Ascending aorta (tissue), 2 donors: ENCODE results near the gene ATP2A1. TPM values are rescaled to one million over a fixed set of nuclear protein-coding genes. Genes with fewer than 3 reads are reported as not detected.
"Not testable (repeated sequence)": the region's sequence is repeated elsewhere in the genome, so short reads cannot be mapped to it uniquely, and the experiment has no call there.

Source experiments
- DNase-seq, 2 donors: peaks; one replicate each; pipeline ENCODE4 v3.0.0-alpha.2; 2019; ENCODE audit warnings: low spot score in 2 of 2
- H3K27ac ChIP-seq, 2 donors: fragments of 200-600 bp; sonication (generic); one replicate each; pipeline ENCODE4 v1.5.1; 2016 to 2017; ENCODE audit warnings: mild to moderate bottlenecking in 1 of 2
- H3K27me3 ChIP-seq: fragments of 200-600 bp; sonication (generic); one replicate; pipeline ENCODE4 v1.5.1; 2017
- H3K36me3 ChIP-seq, 2 donors: fragments of 200-600 bp; sonication (generic); one replicate each; pipeline ENCODE4 v1.5.1; 2016
- H3K4me1 ChIP-seq, 2 donors: fragments of 200-600 bp; sonication (generic); one replicate each; pipeline ENCODE4 v1.5.1; 2016 to 2017; ENCODE audit warnings: mild to moderate bottlenecking in 1 of 2
- H3K4me3 ChIP-seq, 2 donors: fragments of 200-600 bp; sonication (generic); one replicate each; pipeline ENCODE4 v1.5.1; 2016 to 2017; ENCODE audit warnings: mild to moderate bottlenecking in 1 of 2
- H3K9me3 ChIP-seq, 2 donors: fragments of 200-600 bp; sonication (generic); one replicate each; pipeline ENCODE4 v1.5.1; 2016
- intact Hi-C: fragments of 100-400 bp; cut with DNase I; formaldehyde crosslinking; loops from one replicate; pipeline ENCODE4 v1.15.1; 2023
- total RNA-seq: library from RNA; depleted of rRNA; stranded (reverse); fragments of >200 nt; gene quantifications from one replicate; pipeline ENCODE4 v1.1.0, GENCODE V29; 2016
- TF ChIP-seq, protein P1 (sequence below), 3 experiments: fragments of 200-600 bp in 2 of 3; fragments of 450-650 bp in 1 of 3; sonication (generic) in 2 of 3; IDR thresholded peaks; one replicate each; pipeline ENCODE4 v1.5.1; 2016 to 2019; ENCODE audit warnings: antibody characterized with exemption in 3 of 3, mild to moderate bottlenecking in 1 of 3, moderate library complexity in 1 of 3

Gene ATP2A1
- total RNA-seq, 1 donor from 2014 or later, result not detected

DNA sequence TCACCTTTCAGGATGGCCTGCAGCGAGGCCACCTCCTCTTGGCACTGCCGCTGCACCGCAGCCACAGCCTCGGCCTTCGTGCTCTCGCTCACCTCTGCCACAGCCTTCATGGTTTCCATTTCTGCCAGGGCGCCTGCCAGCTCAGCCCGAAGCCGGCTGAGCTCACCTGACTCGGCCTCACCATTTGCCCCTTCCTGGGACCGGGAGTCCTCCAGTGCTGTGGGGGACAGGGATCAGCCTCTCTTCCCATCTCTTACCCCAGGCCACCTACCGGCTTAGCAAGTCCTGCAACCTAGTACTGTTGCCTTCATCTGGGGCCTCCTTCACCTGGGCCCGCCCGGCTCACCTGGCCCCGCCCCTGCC is 46.1 kb downstream of the ATP2A1 start:
- peaks cover 6 to 9% of the 10 kb centered on the region in 2 donors for H3K4me1 ChIP-seq
- peak overlapping the region; percentile 80 to 90 for H3K4me3 ChIP-seq
- intact Hi-C loops, result loop anchor here (2.0 kb wide), 3 partner anchors 46 to 102 kb away; partner anchors contain the start of genes ATP2A1, ATXN2L and TUFM
- TF ChIP-seq, protein P1, sequence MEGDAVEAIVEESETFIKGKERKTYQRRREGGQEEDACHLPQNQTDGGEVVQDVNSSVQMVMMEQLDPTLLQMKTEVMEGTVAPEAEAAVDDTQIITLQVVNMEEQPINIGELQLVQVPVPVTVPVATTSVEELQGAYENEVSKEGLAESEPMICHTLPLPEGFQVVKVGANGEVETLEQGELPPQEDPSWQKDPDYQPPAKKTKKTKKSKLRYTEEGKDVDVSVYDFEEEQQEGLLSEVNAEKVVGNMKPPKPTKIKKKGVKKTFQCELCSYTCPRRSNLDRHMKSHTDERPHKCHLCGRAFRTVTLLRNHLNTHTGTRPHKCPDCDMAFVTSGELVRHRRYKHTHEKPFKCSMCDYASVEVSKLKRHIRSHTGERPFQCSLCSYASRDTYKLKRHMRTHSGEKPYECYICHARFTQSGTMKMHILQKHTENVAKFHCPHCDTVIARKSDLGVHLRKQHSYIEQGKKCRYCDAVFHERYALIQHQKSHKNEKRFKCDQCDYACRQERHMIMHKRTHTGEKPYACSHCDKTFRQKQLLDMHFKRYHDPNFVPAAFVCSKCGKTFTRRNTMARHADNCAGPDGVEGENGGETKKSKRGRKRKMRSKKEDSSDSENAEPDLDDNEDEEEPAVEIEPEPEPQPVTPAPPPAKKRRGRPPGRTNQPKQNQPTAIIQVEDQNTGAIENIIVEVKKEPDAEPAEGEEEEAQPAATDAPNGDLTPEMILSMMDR (IDR thresholded peaks at IDR 0.05), result no peak
- H3K36me3 ChIP-seq, result peaks cover 0 to under 1% of the 10 kb centered on the region in 2 donors
- peak overlapping the region; percentile 96 to 99 for H3K27ac ChIP-seq
- no peaks in the 10 kb centered on the region for H3K9me3 ChIP-seq
- H3K27me3 ChIP-seq, result no peaks in the 10 kb centered on the region
- no peak for DNase-seq

DNA sequence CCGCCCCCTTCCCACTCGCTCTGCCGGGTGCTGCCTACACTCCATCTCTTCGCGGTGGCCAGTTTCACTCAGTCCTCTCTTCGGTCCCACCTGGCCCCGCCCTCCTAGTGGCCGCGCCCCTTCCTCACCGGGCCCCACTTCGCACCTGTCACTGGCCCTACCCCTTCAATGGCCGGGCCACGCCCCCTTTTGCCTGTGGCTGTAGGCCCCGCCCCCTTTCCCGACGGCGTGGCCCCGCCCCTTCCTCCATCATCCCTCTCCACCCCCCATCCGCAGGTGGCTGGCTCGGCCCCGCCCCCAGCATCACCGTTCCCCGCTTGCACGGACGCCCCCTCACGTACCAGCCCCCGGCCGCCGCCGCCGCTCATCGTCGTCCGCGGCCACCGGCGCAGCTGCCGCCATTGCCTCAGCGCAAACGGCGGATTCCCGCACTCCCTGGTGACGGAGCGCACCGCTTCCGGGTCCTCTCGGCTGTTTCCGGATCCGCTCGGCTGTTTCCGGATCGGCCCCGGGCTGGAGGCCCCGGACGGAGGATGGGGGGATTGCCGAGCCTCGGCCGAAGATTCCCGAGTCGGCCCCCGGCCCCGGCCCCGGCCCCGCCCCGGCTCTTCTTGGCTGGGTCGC is 46.6 kb downstream of the ATP2A1 start, which contains the start of gene RABEP2:
Gene RABEP2, minus strand, starts transcription at position 477 of the 624 bp plus-strand sequence. Its CDS starts 75 bp downstream, at position 402.
- Histone ChIP-seq H3K4me3 (peak within 1 kb of the TSS; percentile 80 to 90), H3K9me3 (no peaks in the 10 kb centered on the region), H3K27me3 (no peaks in the 10 kb centered on the region), H3K27ac (peak within 1 kb of the TSS; percentile 96 to 99), H3K4me1 (peaks cover 6 to 9% of the 10 kb centered on the region in 2 donors), H3K36me3 (no peaks in the 10 kb centered on the region)
- TF ChIP-seq, protein P1 (IDR thresholded peaks at IDR 0.05), result no peak
- intact Hi-C loops, result loop anchor here (1.0 to 2.0 kb wide), 5 partner anchors 20 to 102 kb away; partner anchors contain the start of genes ATP2A1, ATXN2L, NFATC2IP and TUFM
- peak; percentile 45 to 94 for DNase-seq

DNA sequence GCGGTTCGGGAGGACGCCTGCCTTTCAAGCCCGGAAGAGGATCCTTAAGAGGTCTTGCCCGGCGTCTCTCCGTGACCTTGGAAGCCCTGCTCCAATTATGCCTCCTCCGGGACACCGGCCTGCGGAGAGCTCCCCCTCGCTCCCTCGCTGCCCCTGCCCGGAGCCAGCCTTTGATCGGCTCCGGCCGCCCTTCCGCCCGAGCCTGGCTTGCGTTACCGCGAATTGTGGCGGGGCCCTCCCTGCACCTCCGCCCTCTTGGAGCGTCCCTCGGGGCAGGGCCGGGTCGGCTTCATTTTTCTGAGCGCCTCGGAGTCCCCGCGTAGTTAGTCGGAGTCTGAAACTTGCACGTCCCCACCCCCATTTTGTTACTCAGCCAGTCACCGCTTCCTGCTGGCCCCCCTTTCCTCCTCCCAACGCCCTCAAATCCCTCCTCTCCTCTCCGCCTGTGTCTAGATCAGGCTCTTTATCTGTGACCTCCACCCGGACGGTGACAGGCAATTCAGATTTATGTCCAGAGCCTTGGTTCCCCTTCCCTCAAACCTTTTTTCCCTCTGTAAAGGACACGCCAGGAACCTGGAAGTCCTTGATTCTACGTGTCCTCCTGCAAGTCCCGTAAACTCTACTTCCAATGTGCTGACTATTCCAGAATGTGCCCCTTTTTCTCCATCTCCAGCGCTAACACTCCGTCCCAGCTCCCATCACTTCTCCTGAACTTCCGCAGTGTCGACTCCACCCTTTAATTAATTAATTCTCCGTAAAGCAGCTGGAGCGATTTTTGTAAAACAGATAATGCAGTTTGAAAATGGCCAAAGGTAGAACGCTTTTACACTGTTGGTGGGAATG is 47.3 kb downstream of the ATP2A1 start:
- peak in 1 of 2 donors; percentile 88 for DNase-seq
- TF ChIP-seq, protein P1 (IDR thresholded peaks at IDR 0.05), result no peak
- Histone ChIP-seq H3K4me3 (peak overlapping the region; percentile 80 to 90), H3K27ac (peak overlapping the region; percentile 96 to 99), H3K4me1 (peaks cover 6 to 9% of the 10 kb centered on the region in 2 donors), H3K36me3 (no peaks in the 10 kb centered on the region), H3K9me3 (no peaks in the 10 kb centered on the region), H3K27me3 (no peaks in the 10 kb centered on the region)
- intact Hi-C loops, result loop anchor here (1.0 to 2.0 kb wide), 5 partner anchors 20 to 103 kb away; partner anchors contain the start of genes ATP2A1, ATXN2L, NFATC2IP and TUFM

DNA sequence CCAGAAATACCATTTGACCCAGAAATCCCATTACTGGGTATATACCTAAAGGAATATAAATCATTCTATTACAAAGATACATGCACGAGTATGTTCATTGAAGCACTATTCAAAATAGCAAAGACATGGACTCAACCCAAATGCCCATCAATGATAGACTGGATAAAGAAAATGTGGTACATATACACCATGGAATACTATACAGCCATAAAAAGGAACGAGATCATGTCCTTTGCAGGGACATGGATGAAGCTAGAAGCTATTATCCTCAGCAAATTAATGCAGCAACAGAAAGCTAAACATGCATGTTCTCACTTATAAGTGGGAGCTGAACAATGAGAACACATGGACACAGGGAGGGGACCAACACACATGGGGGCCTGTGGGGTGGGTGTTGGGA is 48.0 kb downstream of the ATP2A1 start:
- H3K36me3 ChIP-seq, intact Hi-C loops, H3K4me1 ChIP-seq, DNase-seq, H3K9me3 ChIP-seq, H3K27me3 ChIP-seq: not testable (repeated sequence)
- Histone ChIP-seq H3K27ac (peak overlapping the region; percentile 96 to 99), H3K4me3 (peak overlapping the region in 1 of 2 donors; percentile 90)

DNA sequence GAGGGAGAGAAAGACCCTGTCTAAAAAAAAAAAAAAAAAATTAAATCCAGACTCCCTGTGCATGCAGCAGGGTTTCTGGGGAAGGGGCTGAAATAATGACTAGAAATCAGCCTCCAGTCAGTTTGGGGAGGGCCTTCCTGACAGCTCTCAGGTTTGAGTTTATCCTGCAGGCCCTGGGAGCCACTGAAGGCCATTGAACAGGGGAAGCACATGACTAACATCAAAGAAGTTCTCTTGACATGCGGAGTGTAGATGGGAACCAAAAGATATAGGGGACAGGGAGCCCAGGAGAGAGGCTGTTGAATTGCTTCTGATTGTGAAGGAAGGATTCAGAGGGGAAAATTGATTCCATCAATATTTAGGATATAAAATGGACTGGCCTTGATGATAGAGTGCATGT is 49.5 kb downstream of the ATP2A1 start:
- no peak for DNase-seq
- Histone ChIP-seq H3K36me3 (no peaks in the 10 kb centered on the region), H3K9me3 (no peaks in the 10 kb centered on the region), H3K27me3 (no peaks in the 10 kb centered on the region), H3K4me3 (no peak overlapping the region), H3K4me1 (peaks cover 6 to 9% of the 10 kb centered on the region in 2 donors), H3K27ac (no peak overlapping the region)
- TF ChIP-seq, protein P1 (IDR thresholded peaks at IDR 0.05), result no peak
- intact Hi-C loops, result no loop called here

DNA sequence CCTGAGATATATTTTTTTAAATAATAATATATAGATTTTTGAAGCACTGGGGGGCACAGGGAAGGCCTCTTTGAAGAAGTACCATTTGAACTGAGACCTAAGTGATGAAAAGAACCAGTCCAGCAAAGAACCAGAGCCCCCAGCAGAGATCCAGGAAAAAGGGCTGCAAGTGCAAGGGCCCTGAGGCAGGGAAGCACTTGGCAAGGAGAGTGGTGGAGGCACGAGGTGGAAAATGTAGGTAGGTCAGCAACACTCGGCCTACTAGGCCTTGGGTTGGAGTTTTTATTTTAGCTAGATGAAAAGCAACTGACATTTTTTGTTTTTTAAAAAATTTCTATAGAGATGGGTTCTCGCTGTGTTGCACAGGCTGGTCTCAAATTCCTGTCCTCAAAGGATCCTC is 51.9 kb downstream of the ATP2A1 start:
- no peaks in the 10 kb centered on the region for H3K27me3 ChIP-seq
- H3K4me1 ChIP-seq, result peaks cover 0 to 2% of the 10 kb centered on the region in 2 donors
- DNase-seq, result no peak
- intact Hi-C loops, result no loop called here
- H3K36me3 ChIP-seq, result no peaks in the 10 kb centered on the region
- TF ChIP-seq, protein P1 (IDR thresholded peaks at IDR 0.05), result no peak
- no peak overlapping the region for H3K27ac ChIP-seq
- H3K9me3 ChIP-seq, result no peaks in the 10 kb centered on the region
- H3K4me3 ChIP-seq, result no peak overlapping the region
